GM10847 (cell line): ENCODE results near the gene ZNF644.

Experiments
- POLR2A ChIP-seq: IDR thresholded peaks from 2 replicates; pipeline ENCODE4 v1.6.1; 2011; ENCODE audit not compliant: insufficient read length; ENCODE audit errors: extremely low read depth

The ZNF644 gene

GRCh38 chr1:91005285-91005684 is 16.6 kb downstream of the ZNF644 start:
- no peak for TF ChIP-seq POLR2A

- TF ChIP-seq POLR2A: no peak
Observed at GRCh38 chr1:91004145-91004544, 17.7 kb downstream of the ZNF644 start.

- TF ChIP-seq POLR2A: no peak
Observed at GRCh38 chr1:90996742-90997413, 25.0 kb downstream of the ZNF644 start.

- no peak for TF ChIP-seq POLR2A
Observed at GRCh38 chr1:90995311-90995894, 26.4 kb downstream of the ZNF644 start.

GRCh38 chr1:90994461-90994860 is 27.4 kb downstream of the ZNF644 start:
- TF ChIP-seq POLR2A: no peak

GRCh38 chr1:90993245-90993644 is 28.6 kb downstream of the ZNF644 start:
- no peak for TF ChIP-seq POLR2A

- no peak for TF ChIP-seq POLR2A
Observed at GRCh38 chr1:90990779-90991178, 31.1 kb downstream of the ZNF644 start.

GRCh38 chr1:90989990-90990389 is 31.8 kb downstream of the ZNF644 start:
- TF ChIP-seq POLR2A: no peak

- no peak for TF ChIP-seq POLR2A
Observed at GRCh38 chr1:90989302-90989701, 32.5 kb downstream of the ZNF644 start.

- no peak for TF ChIP-seq POLR2A
Observed at GRCh38 chr1:90987841-90988240, 34.0 kb downstream of the ZNF644 start.

- TF ChIP-seq POLR2A: no peak
Observed at GRCh38 chr1:90986953-90987352, 34.9 kb downstream of the ZNF644 start.

- TF ChIP-seq POLR2A: no peak
Observed at GRCh38 chr1:90977522-90977921, 44.3 kb downstream of the ZNF644 start.

GRCh38 chr1:90973897-90974798 is 47.7 kb downstream of the ZNF644 start:
- TF ChIP-seq POLR2A: no peak

GRCh38 chr1:90970208-90970607 is 51.6 kb downstream of the ZNF644 start:
- TF ChIP-seq POLR2A: no peak

GRCh38 chr1:90969241-90969640 is 52.6 kb downstream of the ZNF644 start:
- no peak for TF ChIP-seq POLR2A

- TF ChIP-seq POLR2A: no peak
Observed at GRCh38 chr1:90964444-90965035, 57.3 kb downstream of the ZNF644 start.

- no peak for TF ChIP-seq POLR2A
Observed at GRCh38 chr1:90963651-90964050, 58.2 kb downstream of the ZNF644 start.
